Neural progenitor cell (in vitro differentiated cells): ENCODE measurements around the gene TMEM60. TPM values are rescaled to one million over a fixed set of nuclear protein-coding genes. Genes with fewer than 3 reads are reported as not detected.

Source experiments
- DNase-seq: peaks from one replicate; pipeline ENCODE4 v3.0.0-alpha.2; 2016; ENCODE audit warnings: low spot score
- H2AFZ ChIP-seq: fragments of 200-600 bp; sonication (generic); replicated peaks from 2 replicates; pipeline ENCODE4 v1.6.1; 2016; ENCODE audit warnings: antibody characterized with exemption
- H3F3A ChIP-seq: fragments of 200-600 bp; sonication (generic); 2 replicates; pipeline ENCODE4 v1.6.1; 2016; ENCODE audit warnings: antibody characterized with exemption, low read depth
- H3K27ac ChIP-seq: fragments of 200-600 bp; sonication (generic); 2 replicates; pipeline ENCODE4 v1.5.1; 2016; ENCODE audit warnings: mild to moderate bottlenecking
- H3K27me3 ChIP-seq: fragments of 200-600 bp; sonication (generic); 2 replicates; pipeline ENCODE4 v1.6.1; 2016; ENCODE audit warnings: mild to moderate bottlenecking, moderate library complexity
- H3K36me3 ChIP-seq: fragments of 200-600 bp; sonication (generic); 2 replicates; pipeline ENCODE4 v1.5.1; 2016
- H3K4me1 ChIP-seq: fragments of 200-600 bp; sonication (generic); 2 replicates; pipeline ENCODE4 v1.6.1; 2016; ENCODE audit warnings: mixed run types
- H3K4me2 ChIP-seq: fragments of 200-600 bp; sonication (generic); 2 replicates; pipeline ENCODE4 v1.6.1; 2016
- H3K4me3 ChIP-seq: fragments of 200-600 bp; sonication (generic); 2 replicates; pipeline ENCODE4 v1.5.1; 2016
- H3K79me2 ChIP-seq: fragments of 200-600 bp; sonication (generic); 2 replicates; pipeline ENCODE4 v1.6.1; 2016; ENCODE audit warnings: low read depth
- H3K9ac ChIP-seq: fragments of 200-600 bp; sonication (generic); 2 replicates; pipeline ENCODE4 v1.6.1; 2016
- H3K9me3 ChIP-seq: fragments of 200-600 bp; sonication (generic); 2 replicates; pipeline ENCODE4 v1.5.1; 2016; ENCODE audit warnings: low read depth
- H4K20me1 ChIP-seq: fragments of 200-600 bp; sonication (generic); 2 replicates; pipeline ENCODE4 v1.6.1; 2016; ENCODE audit warnings: low read depth
- H3K27ac Mint-ChIP-seq: 3 replicates; pipeline ENCODE4 v1.8.0; 2021; ENCODE audit warnings: mixed read lengths
- H3K27me3 Mint-ChIP-seq: 2 replicates; pipeline ENCODE4 v1.8.0; 2022; ENCODE audit warnings: low read depth, mild to moderate bottlenecking, inconsistent platforms, moderate library complexity, mixed read lengths; ENCODE audit not compliant: insufficient read depth
- H3K36me3 Mint-ChIP-seq: 3 replicates; pipeline ENCODE4 v1.8.0; 2021; ENCODE audit warnings: mixed read lengths
- H3K4me1 Mint-ChIP-seq: 3 replicates; pipeline ENCODE4 v1.8.0; 2021; ENCODE audit warnings: mixed read lengths
- H3K4me3 Mint-ChIP-seq: 3 replicates; pipeline ENCODE4 v1.8.0; 2021; ENCODE audit warnings: mild to moderate bottlenecking, moderate library complexity, mixed read lengths
- H3K9me3 Mint-ChIP-seq: 3 replicates; pipeline ENCODE4 v1.8.0; 2020; ENCODE audit warnings: mixed read lengths
- CTCF ChIP-seq: fragments of 200-600 bp; sonication (generic); IDR thresholded peaks from 2 replicates; pipeline ENCODE4 v1.5.1; 2017; ENCODE audit warnings: antibody characterized with exemption, mild to moderate bottlenecking
- EZH2 ChIP-seq: fragments of 200-600 bp; sonication (generic); IDR thresholded peaks from 2 replicates; pipeline ENCODE4 v1.6.1; 2017; ENCODE audit warnings: antibody characterized with exemption, mild to moderate bottlenecking, moderate library complexity
- EZH2phosphoT487 ChIP-seq: fragments of 200-600 bp; sonication (generic); IDR thresholded peaks from 2 replicates; pipeline ENCODE4 v1.6.1; 2017; ENCODE audit warnings: antibody characterized with exemption
- total RNA-seq: library from RNA; depleted of rRNA; stranded (reverse); fragments of >200 nt; gene quantifications from 2 replicates; pipeline ENCODE4 v1.2.3, GENCODE V29; 2015; ENCODE audit warnings: low replicate concordance

Gene TMEM60
- total RNA-seq, 1 donor from 2014 or later: 42.8 TPM

- peaks cover 12% of the 10 kb centered on the region for H3K27me3 Mint-ChIP-seq
- no peaks in the 10 kb centered on the region for H4K20me1 ChIP-seq
- H3K9ac ChIP-seq: no peak overlapping the region
- H3K36me3 ChIP-seq: peaks cover 9% of the 10 kb centered on the region
- no peaks in the 10 kb centered on the region for H3K4me1 Mint-ChIP-seq
- peaks cover 35% of the 10 kb centered on the region for H3K36me3 Mint-ChIP-seq
- H3K4me3 Mint-ChIP-seq: no peak overlapping the region
- TF ChIP-seq EZH2phosphoT487 (no peak), CTCF (no peak), EZH2 (no peak)
- H3K27me3 ChIP-seq: no peaks in the 10 kb centered on the region
- H3K27ac ChIP-seq: no peak overlapping the region
- H3K4me3 ChIP-seq: no peak overlapping the region
- no peaks in the 10 kb centered on the region for H3K9me3 ChIP-seq
- DNase-seq: no peak
- no peaks in the 10 kb centered on the region for H3K4me1 ChIP-seq
- H3K79me2 ChIP-seq: peaks cover 31% of the 10 kb centered on the region
- no peak overlapping the region for H3K4me2 ChIP-seq
- H2AFZ ChIP-seq: no peak overlapping the region
- H3F3A ChIP-seq: no peaks in the 10 kb centered on the region
- H3K27ac Mint-ChIP-seq: no peak overlapping the region
- H3K9me3 Mint-ChIP-seq: peaks cover 3% of the 10 kb centered on the region
Measured at GRCh38 chr7:77747178-77747577, 51.1 kb downstream of the TMEM60 start.

- H3K79me2 ChIP-seq: peaks cover 31% of the 10 kb centered on the region
- H2AFZ ChIP-seq: no peak overlapping the region
- no peak overlapping the region for H3K27ac ChIP-seq
- TF ChIP-seq CTCF: no peak
- no peak for TF ChIP-seq EZH2
- TF ChIP-seq EZH2phosphoT487: no peak
- H3K4me3 ChIP-seq: no peak overlapping the region
- H3K9me3 Mint-ChIP-seq: peaks cover 3% of the 10 kb centered on the region
- H3K9me3 ChIP-seq: no peaks in the 10 kb centered on the region
- peaks cover 35% of the 10 kb centered on the region for H3K36me3 Mint-ChIP-seq
- H3K4me3 Mint-ChIP-seq: no peak overlapping the region
- H3K36me3 ChIP-seq: peaks cover 9% of the 10 kb centered on the region
- no peaks in the 10 kb centered on the region for H3K27me3 ChIP-seq
- peaks cover 12% of the 10 kb centered on the region for H3K27me3 Mint-ChIP-seq
- no peaks in the 10 kb centered on the region for H3F3A ChIP-seq
- no peak overlapping the region for H3K4me2 ChIP-seq
- H3K4me1 Mint-ChIP-seq: no peaks in the 10 kb centered on the region
- H4K20me1 ChIP-seq: no peaks in the 10 kb centered on the region
- no peak overlapping the region for H3K9ac ChIP-seq
- no peaks in the 10 kb centered on the region for H3K4me1 ChIP-seq
- no peak overlapping the region for H3K27ac Mint-ChIP-seq
- no peak for DNase-seq
Measured at GRCh38 chr7:77746824-77747165, 51.4 kb downstream of the TMEM60 start.

GRCh38 chr7:77746164-77746823 lies 51.9 kb downstream of the TMEM60 start:
- Mint-ChIP-seq H3K27ac (no peak overlapping the region), H3K9me3 (peaks cover 3% of the 10 kb centered on the region), H3K27me3 (peaks cover 12% of the 10 kb centered on the region), H3K4me3 (no peak overlapping the region), H3K36me3 (peaks cover 35% of the 10 kb centered on the region), H3K4me1 (no peaks in the 10 kb centered on the region)
- no peak overlapping the region for H3K9ac ChIP-seq
- H3K27me3 ChIP-seq: no peaks in the 10 kb centered on the region
- no peaks in the 10 kb centered on the region for H4K20me1 ChIP-seq
- H3K4me3 ChIP-seq: no peak overlapping the region
- H3K4me1 ChIP-seq: no peaks in the 10 kb centered on the region
- H3K4me2 ChIP-seq: no peak overlapping the region
- H3F3A ChIP-seq: no peaks in the 10 kb centered on the region
- DNase-seq: no peak
- no peak overlapping the region for H2AFZ ChIP-seq
- TF ChIP-seq EZH2 (no peak), CTCF (no peak), EZH2phosphoT487 (no peak)
- H3K79me2 ChIP-seq: peaks cover 31% of the 10 kb centered on the region
- no peak overlapping the region for H3K27ac ChIP-seq
- no peaks in the 10 kb centered on the region for H3K9me3 ChIP-seq
- H3K36me3 ChIP-seq: peaks cover 9% of the 10 kb centered on the region
